HCT116 (cell line): ENCODE measurements around the gene RNF220. TPM values are rescaled to one million over a fixed set of nuclear protein-coding genes. Genes with fewer than 3 reads are reported as not detected.

Source experiments
- ATAC-seq: fragments of 200-7000 bp; cut with Tn5 transposase; 2 replicates; pipeline ENCODE4 v1.9.1; 2020; ENCODE audit warnings: mild to moderate bottlenecking, moderate library complexity
- BruUV-seq: library from RNA; stranded (reverse); fragments of 400-500 nt; replicated peaks from 2 replicates; lab custom pipeline; 2021; lab: Mats Ljungman, UMichigan
- CTCF ChIA-PET: fragments of 300-600 bp; sonication (Branson Sonifier 250); formaldehyde crosslinking; loops from one replicate; lab custom pipeline; 2021; ENCODE audit warnings: antibody characterized with exemption; lab: Charles Lee
- POLR2A ChIA-PET: fragments of 300-600, 350-600 bp; sonication (Branson Sonifier 250); formaldehyde crosslinking; loops from one replicate; lab custom pipeline; 2021; ENCODE audit warnings: antibody characterized with exemption; lab: Charles Lee
- RAD21 ChIA-PET, 2 experiments: fragments of 300-600 bp; sonication (Branson Sonifier 250); formaldehyde crosslinking; loops; one replicate each; lab custom pipeline; 2023; ENCODE audit warnings: low total read pairs in 2 of 2; ENCODE audit not compliant: uncharacterized antibody in 2 of 2, unreplicated experiment in 2 of 2, low non-redundant PET in 1 of 2; lab: Charles Lee
- DNase-seq: peaks from one replicate; pipeline ENCODE4 v3.0.0-alpha.2; 2010; ENCODE audit warnings: low read depth, low spot score
- H2AFZ ChIP-seq: fragments of 200-600 bp; shearing (Covaris generic), sonication (generic); 2 replicates; pipeline ENCODE4 v1.6.1; 2017; ENCODE audit warnings: low read depth, mixed run types, mixed read lengths, antibody characterized with exemption, low read length; ENCODE audit not compliant: poor library complexity, severe bottlenecking
- H3K27ac ChIP-seq: 2 replicates; pipeline ENCODE4 v1.5.1; 2012; ENCODE audit warnings: low read depth, low read length
- H3K27me3 ChIP-seq: fragments of 200-600 bp; sonication (generic); 2 replicates; pipeline ENCODE4 v1.6.1; 2016; ENCODE audit warnings: mixed run types, low read length, mixed read lengths; ENCODE audit not compliant: insufficient read depth
- H3K36me3 ChIP-seq, 2 experiments: fragments of 200-500 bp in 1 of 2; fragments of 200-600 bp in 1 of 2; sonication (Bioruptor generic) in 1 of 2; sonication (generic) in 1 of 2; 2 replicates each; pipeline versions ENCODE4 v1.5.1 to v1.6.1; 2014 to 2016; ENCODE audit warnings: low read length in 2 of 2, inconsistent platforms in 1 of 2, mixed read lengths in 1 of 2, mixed run types in 1 of 2; ENCODE audit not compliant: insufficient read depth in 2 of 2, control insufficient read depth in 1 of 2
- H3K4me1 ChIP-seq, 2 experiments: fragments of 200-600 bp in 1 of 2; sonication (generic) in 1 of 2; 2 replicates each; pipeline versions ENCODE4 v1.5.1 to v1.6.1; 2012 to 2017; ENCODE audit warnings: low read length in 2 of 2, inconsistent platforms in 1 of 2, mild to moderate bottlenecking in 1 of 2, mixed read lengths in 1 of 2, mixed run types in 1 of 2, moderate library complexity in 1 of 2; ENCODE audit not compliant: insufficient read depth in 2 of 2, control insufficient read depth in 1 of 2
- H3K4me2 ChIP-seq: fragments of 200-600 bp; sonication (generic); 2 replicates; pipeline ENCODE4 v1.6.1; 2017; ENCODE audit warnings: mixed run types, low read length, mixed read lengths
- H3K4me3 ChIP-seq, 2 experiments: fragments of 200-600 bp in 1 of 2; sonication (generic) in 1 of 2; replicated peaks in 1 of 2; 2 replicates each; pipeline ENCODE4 v1.5.1; 2011 to 2016; ENCODE audit warnings: low read length in 2 of 2, control low read depth in 1 of 2, low read depth in 1 of 2, mild to moderate bottlenecking in 1 of 2, mixed read lengths in 1 of 2, mixed run types in 1 of 2
- H3K79me2 ChIP-seq: fragments of 200-600 bp; sonication (generic); 2 replicates; pipeline ENCODE4 v1.6.1; 2017; ENCODE audit warnings: mild to moderate bottlenecking, mixed run types, low read length, moderate library complexity, mixed read lengths; ENCODE audit not compliant: insufficient read depth
- H3K9ac ChIP-seq: fragments of 200-600 bp; sonication (generic); 2 replicates; pipeline ENCODE4 v1.6.1; 2016; ENCODE audit warnings: low read length, mixed read lengths
- H3K9me2 ChIP-seq: fragments of 200-600 bp; sonication (generic), shearing (Covaris generic); 2 replicates; pipeline ENCODE4 v1.6.1; 2017; ENCODE audit warnings: mixed run types, mild to moderate bottlenecking, moderate library complexity; ENCODE audit not compliant: insufficient read depth
- H3K9me3 ChIP-seq, 2 experiments: fragments of 200-500 bp in 1 of 2; fragments of 200-600 bp in 1 of 2; sonication (Bioruptor generic) in 1 of 2; sonication (generic) in 1 of 2; 2 replicates each; pipeline ENCODE4 v1.6.1; 2014 to 2017; ENCODE audit warnings: low read length in 2 of 2, mixed read lengths in 2 of 2, inconsistent platforms in 1 of 2, low read depth in 1 of 2, mild to moderate bottlenecking in 1 of 2, mixed run types in 1 of 2, moderate library complexity in 1 of 2; ENCODE audit not compliant: control insufficient read depth in 1 of 2, insufficient read depth in 1 of 2
- H4K20me1 ChIP-seq: fragments of 200-600 bp; sonication (generic), shearing (Covaris generic); 2 replicates; pipeline ENCODE4 v1.6.1; 2017; ENCODE audit warnings: mixed run types, mild to moderate bottlenecking, moderate library complexity; ENCODE audit not compliant: insufficient read depth
- CBX3 ChIP-seq: IDR thresholded peaks from 2 replicates; pipeline ENCODE4 v1.6.1; 2012; ENCODE audit warnings: low read depth
- CEBPB ChIP-seq: IDR thresholded peaks from 2 replicates; pipeline ENCODE4 v1.6.1; 2012; ENCODE audit warnings: low read depth
- CTCF ChIP-seq, 3 experiments: fragments of 200-600 bp in 1 of 3; sonication (generic) in 1 of 3; IDR thresholded peaks in 2 of 3; conservative IDR thresholded peaks in 1 of 3; 2 replicates each; pipeline ENCODE4 v1.5.1; 2012 to 2017; ENCODE audit warnings: low read depth in 2 of 3, low read length in 2 of 3, antibody characterized with exemption in 1 of 3, borderline replicate concordance in 1 of 3, control low read depth in 1 of 3, mild to moderate bottlenecking in 1 of 3, mixed read lengths in 1 of 3, mixed run types in 1 of 3, moderate library complexity in 1 of 3; ENCODE audit not compliant: insufficient read depth in 1 of 3
- EGR1 ChIP-seq: IDR thresholded peaks from 2 replicates; pipeline ENCODE4 v1.6.1; 2012; ENCODE audit warnings: low read depth
- EZH2phosphoT487 ChIP-seq: fragments of 200-600 bp; IDR thresholded peaks from 2 replicates; pipeline ENCODE4 v1.6.1; 2018; ENCODE audit warnings: antibody characterized with exemption, borderline replicate concordance
- FOSL1 ChIP-seq: IDR thresholded peaks from 2 replicates; pipeline ENCODE4 v1.6.1; 2012; ENCODE audit warnings: low read depth
- MAX ChIP-seq: IDR thresholded peaks from 2 replicates; pipeline ENCODE4 v1.6.1; 2012
- POLR2A ChIP-seq: IDR thresholded peaks from 2 replicates; pipeline ENCODE4 v1.7.0; 2011; ENCODE audit warnings: borderline replicate concordance; ENCODE audit not compliant: insufficient read depth, insufficient read length; ENCODE audit errors: extremely low read depth
- RAD21 ChIP-seq: IDR thresholded peaks from 2 replicates; pipeline ENCODE4 v1.6.1; 2012; ENCODE audit warnings: low read depth, mild to moderate bottlenecking
- SP1 ChIP-seq: IDR thresholded peaks from 2 replicates; pipeline ENCODE4 v1.6.1; 2012; ENCODE audit warnings: low read depth
- TCF7L2 ChIP-seq: IDR thresholded peaks from 2 replicates; pipeline ENCODE4 v1.7.0; 2011; ENCODE audit warnings: borderline replicate concordance, inconsistent platforms; ENCODE audit not compliant: insufficient read depth, insufficient read length; ENCODE audit errors: extremely low read depth
- ZBTB33 ChIP-seq: IDR thresholded peaks from 2 replicates; pipeline ENCODE4 v1.6.1; 2011; ENCODE audit warnings: mild to moderate bottlenecking, low read length, moderate library complexity; ENCODE audit not compliant: insufficient replicate concordance; ENCODE audit errors: extremely low read depth
- intact Hi-C: fragments of 100-400 bp; cut with micrococcal nuclease; formaldehyde crosslinking; loops from 2 replicates; pipeline ENCODE4 v1.10.0; 2022
- total RNA-seq: library from RNA; stranded (reverse); gene quantifications from one replicate; pipeline ENCODE4 v1.2.1, GENCODE V29; 2021; ENCODE audit not compliant: unreplicated experiment

The RNF220 gene
- total RNA-seq, 1 experiment from 2014 or later, result 84.5 TPM

GRCh38 chr1:44424747-44425146 is 19.7 kb downstream of the RNF220 start:
- Histone ChIP-seq H3K4me3 (no peak overlapping the region), H3K79me2 (no peaks in the 10 kb centered on the region), H4K20me1 (no peaks in the 10 kb centered on the region), H3K36me3 (no peaks in the 10 kb centered on the region), H3K9me3 (no peaks in the 10 kb centered on the region), H3K4me1 (no peaks in the 10 kb centered on the region), H3K4me2 (no peak overlapping the region)
- intact Hi-C loops, result no loop called here
- POLR2A ChIA-PET, result no interaction called here
- no TSS peak for BruUV-seq
- TF ChIP-seq CTCF (IDR thresholded peaks at IDR 0.05 in 2 of 3, conservative IDR thresholded peaks at IDR 0.05 in 1 of 3; ENCODE audit: borderline replicate concordance in 1 of 3, insufficient read depth in 1 of 3, low read depth in 2 of 3, low read length in 2 of 3), result no peak
- TF ChIP-seq, all 23 proteins: peak for 0
- Histone ChIP-seq H3K9me2 (no peaks in the 10 kb centered on the region), H3K27me3 (peaks cover 5% of the 10 kb centered on the region; the same call in 1 of the 2 replicates), H3K9ac (no peak overlapping the region), H2AFZ (no peak overlapping the region), H3K27ac (no peak overlapping the region)
- ChIA-PET RAD21 (no interaction called here), CTCF (no interaction called here)
- no peak for ATAC-seq
- DNase-seq, result no peak

GRCh38 chr1:44425341-44426082 is 20.5 kb downstream of the RNF220 start:
- CTCF ChIA-PET, result no interaction called here
- Histone ChIP-seq H2AFZ (no peak overlapping the region), H4K20me1 (no peaks in the 10 kb centered on the region), H3K79me2 (no peaks in the 10 kb centered on the region), H3K4me1 (no peaks in the 10 kb centered on the region), H3K9ac (no peak overlapping the region), H3K36me3 (no peaks in the 10 kb centered on the region), H3K4me3 (no peak overlapping the region), H3K27ac (no peak overlapping the region), H3K4me2 (no peak overlapping the region), H3K9me3 (no peaks in the 10 kb centered on the region), H3K9me2 (no peaks in the 10 kb centered on the region), H3K27me3 (peaks cover 5% of the 10 kb centered on the region; the same call in 1 of the 2 replicates)
- ATAC-seq (no peak), DNase-seq (no peak)
- POLR2A ChIA-PET, result no interaction called here
- no TSS peak for BruUV-seq
- intact Hi-C loops, result no loop called here
- RAD21 ChIA-PET, result no interaction called here
- no peak for TF ChIP-seq MAX
- no peak for TF ChIP-seq POLR2A
- TF ChIP-seq TCF7L2, result no peak
- no peak for TF ChIP-seq FOSL1
- TF ChIP-seq EGR1, result no peak
- TF ChIP-seq ZBTB33, result no peak
- TF ChIP-seq CBX3, result no peak
- no peak for TF ChIP-seq EZH2phosphoT487
- TF ChIP-seq SP1, result no peak
- no peak for TF ChIP-seq RAD21
- TF ChIP-seq CEBPB, result no peak
